Activated CD4-positive, alpha-beta T cell treated with anti-CD3 and anti-CD28 coated beads, Interleukin-10, Interleukin-2, amounts not matched to agents 100 ng/mL and 50 ng/mL, durations not matched to agents 16 hours and 8 hours (primary cell): ENCODE data around the gene ARHGDIG.
"Not testable (repeated sequence)": the region's sequence is repeated elsewhere in the genome, so short reads cannot be mapped to it uniquely, and the experiment has no call there.

Source experiments
- DNase-seq: peaks from one replicate; pipeline ENCODE4 v3.0.0-alpha.2; 2020

Gene ARHGDIG

DNA sequence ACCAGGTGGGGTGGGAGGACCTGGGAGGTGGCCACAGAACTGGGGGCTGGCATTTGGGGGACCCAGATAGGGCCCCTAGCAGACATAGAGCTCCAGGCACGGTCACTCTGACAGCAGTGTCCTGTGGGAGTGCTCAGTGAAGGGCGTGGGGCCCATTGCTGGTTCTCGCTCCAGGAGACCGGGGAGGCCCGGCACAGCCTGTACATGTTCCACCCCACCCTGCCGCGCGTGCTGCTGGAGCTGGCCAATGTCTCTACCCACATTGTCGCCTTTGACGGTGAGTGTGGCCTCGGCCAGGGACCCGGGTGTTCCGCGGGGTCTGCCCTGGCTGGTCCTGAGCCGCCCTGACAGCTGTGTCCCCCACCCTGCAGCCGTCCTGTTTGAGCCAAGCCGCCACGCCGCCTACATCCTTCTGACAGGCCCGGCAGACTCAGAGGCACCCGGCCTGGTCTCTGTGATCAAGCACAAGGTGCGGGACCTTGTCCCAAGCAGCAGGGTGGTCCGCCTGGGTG lies 15.9 kb upstream of the ARHGDIG start:
- DNase-seq = no peak

DNA sequence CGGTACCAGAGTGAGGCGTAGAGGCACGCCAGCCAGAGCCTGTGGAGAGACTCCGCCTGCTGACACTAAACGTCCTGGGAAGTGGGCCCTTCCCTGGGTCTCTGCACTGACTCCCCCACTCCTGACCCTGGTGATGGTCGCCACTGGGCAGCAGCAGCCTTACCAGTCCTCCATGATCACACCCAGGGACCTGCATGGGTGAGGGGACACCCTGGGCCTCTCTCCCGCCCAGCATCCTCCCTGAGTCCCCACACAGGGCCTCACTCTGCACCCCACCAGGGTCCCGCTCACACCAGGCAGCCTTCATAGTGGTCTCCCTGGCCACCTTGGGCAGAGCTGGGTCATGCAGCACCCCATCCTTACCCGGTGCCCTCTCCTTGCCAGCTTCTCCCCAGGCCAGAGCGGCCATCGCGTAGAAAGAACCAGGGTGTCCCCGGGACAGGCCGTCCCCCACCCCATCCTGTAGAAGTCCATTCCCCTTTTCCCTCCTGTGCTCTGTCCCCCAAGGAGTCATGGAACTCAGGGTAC lies 15.3 kb upstream of the ARHGDIG start:
- DNase-seq = no peak

DNA sequence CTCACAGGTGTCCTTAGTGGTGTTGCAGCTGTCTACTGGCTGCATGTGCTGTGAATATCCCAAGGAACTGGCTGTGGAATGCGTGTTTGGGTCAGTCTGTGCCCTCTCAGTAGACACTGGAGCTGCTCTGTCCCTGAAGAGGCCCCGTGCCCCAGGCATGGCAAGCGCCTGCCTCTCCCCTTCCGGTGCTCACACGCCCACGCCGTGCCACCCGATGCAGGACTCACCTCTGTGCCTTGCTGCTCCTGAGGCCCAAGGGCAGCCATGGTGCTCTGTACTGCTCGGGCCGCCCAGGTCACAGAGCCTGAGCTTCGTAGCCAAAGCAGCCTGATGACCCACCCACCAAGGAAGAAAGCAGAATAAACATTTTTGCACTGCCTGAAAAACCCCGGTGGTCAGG lies 14.7 kb upstream of the ARHGDIG start:
- DNase-seq = no peak

DNA sequence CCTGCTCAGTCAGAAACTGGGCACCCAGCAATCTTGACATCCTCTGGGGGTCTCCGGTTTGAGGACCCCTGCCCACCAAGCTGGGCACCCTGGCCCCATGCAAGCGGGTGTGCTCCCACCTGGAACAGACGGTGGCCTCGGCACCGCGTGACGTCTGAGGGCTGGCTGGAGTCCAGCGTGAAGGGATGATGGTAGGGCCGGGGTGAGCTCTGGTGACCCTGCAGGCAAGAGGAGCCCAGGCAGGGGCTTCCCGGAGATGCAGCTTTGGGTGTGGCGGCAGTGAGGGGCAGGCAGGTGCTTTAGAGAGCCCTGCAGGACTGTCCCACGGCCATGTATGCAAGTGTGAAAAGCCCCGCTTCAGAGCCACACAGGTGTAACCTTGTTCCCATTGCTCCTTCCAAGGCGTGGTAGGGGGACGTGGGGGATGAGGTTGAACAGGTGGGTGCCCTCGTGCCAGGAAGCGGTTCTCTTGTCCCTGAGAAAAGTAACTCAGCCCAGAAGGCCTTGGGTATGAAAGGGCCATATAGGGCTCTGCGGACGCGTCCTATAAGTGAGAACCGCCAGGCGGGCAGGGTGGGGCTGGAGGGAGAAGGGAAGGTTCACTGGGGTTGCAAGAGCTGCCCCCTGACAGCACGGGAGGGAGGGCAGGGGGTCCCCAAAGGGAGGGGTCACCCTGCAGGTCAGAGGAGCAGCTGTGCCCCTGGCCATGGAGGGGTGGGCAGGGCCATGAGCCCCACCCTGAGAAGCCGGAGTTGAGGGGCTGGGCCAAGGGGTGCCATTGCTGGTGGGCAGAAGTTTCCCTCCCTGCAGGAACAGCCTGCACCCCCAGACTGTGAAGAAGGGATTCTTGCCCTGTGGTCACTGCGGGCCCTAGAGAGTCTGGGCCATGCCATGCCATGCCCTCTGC lies 13.9 kb upstream of the ARHGDIG start:
- DNase-seq = no peak

DNA sequence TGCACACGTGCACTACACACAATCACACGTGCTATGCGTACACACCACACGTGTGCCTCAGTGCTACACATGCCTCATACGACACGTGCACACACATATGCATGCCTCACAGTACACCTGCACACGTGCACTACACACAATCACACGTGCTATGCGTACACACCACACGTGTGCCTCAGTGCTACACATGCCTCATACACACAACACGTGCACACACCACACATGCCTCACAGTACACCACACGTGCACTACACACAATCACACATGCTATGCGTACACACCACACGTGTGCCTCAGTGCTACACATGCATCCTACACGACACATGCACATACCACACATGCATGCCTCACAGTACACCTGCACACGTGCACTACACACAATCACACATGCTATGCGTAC lies 12.8 kb upstream of the ARHGDIG start:
- not testable (repeated sequence) for DNase-seq

DNA sequence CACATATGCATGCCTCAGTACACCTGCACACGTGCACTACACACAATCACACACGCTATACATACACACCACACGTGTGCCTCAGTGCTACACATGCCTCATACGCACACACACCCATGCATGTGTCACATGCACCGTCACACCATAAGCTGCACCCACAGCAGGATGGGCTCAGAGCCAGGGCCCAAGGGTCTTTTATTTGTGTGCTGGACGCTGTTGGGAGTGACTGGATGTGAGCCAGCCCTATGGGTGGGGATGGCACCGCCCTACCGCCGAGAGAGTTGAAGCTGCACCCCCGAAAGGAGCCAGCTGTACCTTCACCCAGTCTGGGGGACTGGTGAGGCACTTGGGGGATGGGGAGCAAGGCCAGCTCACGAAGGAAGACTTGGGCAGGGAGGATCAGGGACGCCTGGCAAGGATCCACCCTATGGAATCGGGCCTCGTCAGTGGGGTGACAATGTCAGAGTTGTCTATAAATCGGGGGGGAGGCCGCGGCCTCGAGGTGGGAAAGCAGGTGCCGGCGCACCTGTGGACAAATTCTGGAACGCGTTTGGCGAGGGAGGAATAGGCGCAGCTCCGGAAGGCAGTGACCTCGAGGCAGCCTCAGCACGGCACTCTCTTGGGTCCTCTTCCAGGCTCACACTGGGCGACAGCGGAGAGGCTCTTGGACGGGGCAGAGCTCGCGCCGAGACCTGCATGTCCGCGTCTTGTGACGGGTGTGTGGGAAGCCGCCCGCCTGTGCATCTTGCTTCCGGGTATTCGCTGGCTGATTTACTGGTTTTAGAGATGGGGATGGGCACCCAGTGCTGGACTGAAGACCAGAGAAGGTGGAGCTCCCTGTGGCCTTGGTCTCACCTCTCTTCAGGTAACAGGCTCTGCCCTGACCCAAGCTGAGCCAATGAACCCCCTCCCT lies 12.0 kb upstream of the ARHGDIG start:
- DNase-seq = no peak

DNA sequence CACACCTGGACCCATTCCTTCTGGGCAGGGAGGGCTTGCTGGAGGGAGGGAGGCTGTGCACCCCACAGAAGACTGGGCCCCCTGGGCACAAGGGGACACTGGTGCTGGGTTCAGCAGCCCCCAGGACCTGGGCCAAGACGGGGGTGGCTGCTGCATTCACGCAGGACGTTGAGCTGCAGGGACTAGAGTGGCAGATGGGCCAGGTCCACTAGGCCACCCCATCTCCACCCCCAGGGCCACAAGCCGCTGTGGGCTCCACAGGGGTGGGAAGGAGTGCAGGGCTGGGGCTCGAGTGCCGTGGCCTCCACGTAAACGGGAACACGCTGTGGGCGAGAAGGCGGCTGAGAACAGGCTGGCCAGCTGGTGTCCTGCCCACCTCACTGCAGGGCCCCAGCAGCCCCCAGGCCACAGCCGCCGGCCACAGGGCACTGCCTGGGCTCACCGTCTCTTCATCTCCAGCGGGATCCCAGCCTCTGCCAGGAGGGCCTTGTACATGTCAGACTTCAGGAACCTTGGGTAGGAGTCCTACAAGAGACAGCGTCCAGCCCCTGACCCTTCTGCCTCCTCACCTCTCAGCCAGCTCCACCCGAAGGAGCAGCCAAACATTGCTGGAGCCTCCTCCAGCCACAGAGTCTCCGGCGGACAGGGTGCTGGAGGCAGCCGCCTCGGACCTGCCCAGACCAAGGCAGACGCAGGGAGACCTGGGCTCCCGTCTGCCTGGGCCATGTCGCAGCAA lies 11.2 kb upstream of the ARHGDIG start:
- no peak for DNase-seq

DNA sequence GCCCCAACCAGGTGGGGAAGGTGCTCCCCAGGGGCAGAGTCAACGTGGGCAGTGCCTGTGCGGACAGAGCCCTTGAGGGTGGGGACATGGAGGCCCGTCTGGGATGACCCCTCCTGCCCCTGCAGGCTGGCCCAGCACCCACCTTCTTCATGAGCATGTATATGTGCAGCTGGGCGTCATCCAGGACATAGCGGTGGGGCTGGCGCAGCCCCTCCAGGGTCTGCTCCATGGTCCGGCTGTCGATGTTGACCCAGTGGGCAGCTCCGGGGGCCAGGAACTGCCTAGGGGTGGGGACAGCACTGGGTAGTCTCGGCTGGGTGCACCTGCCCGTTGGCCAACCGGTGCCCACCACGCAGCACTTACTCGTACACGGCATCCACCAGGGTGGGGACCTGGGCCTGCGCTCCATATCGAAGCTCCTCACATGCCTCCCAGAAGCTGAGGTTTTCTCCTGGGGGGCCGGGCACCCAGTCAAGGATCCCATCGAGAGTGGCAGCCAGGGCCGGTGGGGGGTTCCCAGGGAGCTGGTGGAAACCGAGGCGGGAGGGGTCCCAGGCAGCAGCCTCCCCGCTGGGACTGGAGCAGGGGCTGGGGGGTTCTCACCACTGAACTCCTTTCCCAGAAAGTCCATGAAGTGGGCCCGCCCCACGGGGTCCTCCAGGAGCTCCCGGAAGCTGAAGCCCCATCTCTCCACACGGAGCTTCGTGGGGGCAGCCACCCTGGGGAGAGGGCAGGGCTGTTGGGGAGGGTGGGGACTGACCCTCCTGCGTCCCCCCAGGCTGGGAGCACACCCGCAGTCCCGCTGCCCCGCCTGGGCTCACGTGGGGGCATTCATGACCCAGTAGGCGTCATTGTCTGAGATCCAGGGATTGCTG lies 9.8 kb upstream of the ARHGDIG start:
- DNase-seq = no peak

DNA sequence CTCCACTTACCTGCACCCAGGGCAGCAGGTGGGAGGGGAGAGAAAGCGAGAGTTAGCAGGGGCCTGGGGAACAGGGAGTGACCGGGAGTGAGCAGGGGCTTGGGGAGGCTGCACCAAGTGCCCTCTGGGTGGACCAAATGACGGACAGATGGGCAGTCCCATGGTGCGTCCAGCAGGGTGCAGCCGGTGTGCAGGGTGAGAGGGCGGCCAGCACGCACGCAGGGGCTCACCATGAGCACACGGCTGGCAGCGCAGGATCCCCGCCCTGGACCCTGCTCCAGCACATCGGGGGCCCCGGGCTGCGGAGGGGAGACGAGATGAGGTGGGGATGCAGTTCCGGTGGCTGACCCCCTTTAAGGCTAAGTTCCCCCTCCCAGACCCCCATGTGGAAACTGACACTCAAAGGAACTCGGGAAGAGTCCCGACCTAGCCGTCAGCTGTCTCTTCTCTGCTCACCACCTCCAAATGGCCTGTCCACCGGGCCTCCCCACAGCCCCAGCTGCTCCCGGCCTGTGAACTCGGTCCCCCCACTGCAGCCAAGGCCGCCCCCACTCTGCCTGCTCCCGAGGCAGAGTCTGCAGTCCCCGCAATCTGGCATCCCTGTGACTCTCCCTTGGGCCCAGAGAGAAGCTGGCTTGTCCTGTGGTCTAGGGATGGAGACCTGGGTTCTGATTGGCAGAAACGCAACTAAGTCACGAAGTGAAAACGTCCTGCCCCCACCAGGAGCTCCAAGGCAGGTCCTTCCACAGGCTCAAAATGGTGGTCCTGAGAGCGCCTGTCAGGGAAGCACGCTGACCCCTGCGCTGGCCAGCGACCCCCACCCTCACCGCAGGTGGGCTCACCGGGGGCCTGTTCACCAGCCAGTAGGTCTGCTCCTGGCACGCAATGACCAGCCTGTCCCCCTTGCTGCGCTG lies 7.5 kb upstream of the ARHGDIG start:
- DNase-seq = no peak

DNA sequence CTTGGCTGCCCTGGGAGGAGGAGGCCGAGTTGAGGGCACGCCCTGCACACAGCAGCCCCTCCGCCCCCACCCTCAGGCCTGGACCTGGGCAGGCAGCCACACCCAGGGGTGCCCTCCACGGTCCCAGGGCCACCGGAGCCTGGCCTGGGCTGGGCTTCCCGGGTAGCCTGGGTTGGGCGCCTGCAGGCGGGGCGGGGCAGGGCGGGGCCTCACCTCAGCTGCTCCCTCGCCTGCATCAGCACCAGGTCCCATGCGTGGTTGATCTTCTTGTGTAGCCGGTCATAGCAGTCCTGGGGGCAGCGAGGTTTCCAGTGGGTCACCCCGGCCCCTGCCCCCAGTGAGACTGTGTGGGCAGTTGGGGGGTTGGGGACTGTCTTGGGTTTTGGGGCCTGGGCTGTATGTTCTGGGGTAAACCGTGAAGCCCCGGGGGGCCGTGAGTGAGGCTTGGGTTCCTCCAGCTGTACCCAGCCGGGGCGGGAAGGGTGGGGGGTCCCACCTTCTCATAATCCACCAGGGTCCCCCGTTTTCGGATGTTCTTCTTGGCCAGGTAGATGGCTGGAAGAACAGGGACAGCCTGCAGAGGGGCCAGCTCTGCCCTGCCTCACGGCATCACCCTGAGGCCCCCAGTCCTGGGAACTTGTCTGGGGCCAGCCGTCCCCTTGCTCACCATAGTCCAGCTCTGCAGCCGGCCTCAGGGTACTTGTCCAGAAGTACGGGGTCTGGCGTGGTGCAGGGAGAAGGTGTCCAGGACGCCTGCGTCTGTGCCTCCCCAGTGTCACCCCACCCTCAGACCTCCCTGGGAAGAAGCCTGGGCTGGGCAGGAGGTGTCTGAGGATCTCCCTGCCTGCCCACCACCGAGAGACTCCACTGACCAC lies 6.6 kb upstream of the ARHGDIG start:
- DNase-seq = no peak

DNA sequence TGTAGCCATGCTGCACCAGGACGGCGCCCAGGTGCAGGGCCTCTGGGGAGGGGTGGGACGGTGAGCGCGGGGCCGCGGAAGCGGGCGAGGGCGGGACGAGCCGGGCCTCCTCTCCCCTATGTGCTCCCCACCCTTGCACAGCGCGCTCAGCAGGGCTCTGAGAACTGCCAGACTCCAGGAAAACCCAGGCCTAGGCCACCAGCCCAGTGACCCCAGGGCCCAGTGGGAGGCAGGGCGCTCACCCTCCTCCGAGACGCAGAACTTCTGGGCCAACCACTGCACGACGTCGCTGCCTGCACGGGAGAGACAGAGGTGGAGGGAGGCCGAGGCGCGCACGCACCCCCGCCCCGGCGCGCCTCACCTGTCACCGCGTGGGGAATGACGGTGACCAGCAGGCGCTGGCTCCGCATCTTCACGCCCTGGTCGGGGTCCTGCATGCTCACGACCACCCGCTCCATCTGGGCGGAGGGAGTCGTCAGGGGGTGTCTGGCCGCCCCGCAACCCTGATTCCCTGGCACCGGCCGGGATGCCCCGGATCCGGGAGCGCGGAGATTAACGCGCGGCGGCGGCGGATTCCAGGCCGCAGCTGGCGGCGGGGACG lies 5.2 kb upstream of the ARHGDIG start:
- DNase-seq = peak; percentile 8

DNA sequence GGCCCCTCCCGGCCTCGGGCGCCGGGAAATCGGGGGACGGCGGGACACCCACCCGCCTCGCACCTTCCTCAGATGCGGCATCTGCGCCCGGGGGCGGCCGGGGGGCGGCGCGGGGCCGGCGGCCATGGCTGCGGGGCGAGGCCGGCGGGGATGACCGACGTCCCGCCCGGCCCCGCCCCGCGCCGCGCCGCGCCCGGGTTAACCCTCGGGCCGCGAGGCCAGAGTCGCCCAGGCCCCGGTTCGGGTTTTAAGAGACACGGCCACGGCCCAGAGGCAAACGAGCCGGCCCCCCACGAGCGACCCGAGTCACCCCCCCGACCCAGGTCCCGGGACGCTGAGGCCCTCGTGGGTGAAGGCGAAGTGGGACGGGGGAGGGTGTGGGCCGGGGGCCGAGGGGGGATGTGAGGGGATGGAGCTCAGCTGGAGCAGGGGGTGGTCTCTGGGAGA lies 4.6 kb upstream of the ARHGDIG start, which contains the start of gene RGS11:
RGS11 (minus strand) TSS at position 159 of the 447 bp plus-strand sequence; CDS start at position 126, 33 bp downstream.
- no peak for DNase-seq

DNA sequence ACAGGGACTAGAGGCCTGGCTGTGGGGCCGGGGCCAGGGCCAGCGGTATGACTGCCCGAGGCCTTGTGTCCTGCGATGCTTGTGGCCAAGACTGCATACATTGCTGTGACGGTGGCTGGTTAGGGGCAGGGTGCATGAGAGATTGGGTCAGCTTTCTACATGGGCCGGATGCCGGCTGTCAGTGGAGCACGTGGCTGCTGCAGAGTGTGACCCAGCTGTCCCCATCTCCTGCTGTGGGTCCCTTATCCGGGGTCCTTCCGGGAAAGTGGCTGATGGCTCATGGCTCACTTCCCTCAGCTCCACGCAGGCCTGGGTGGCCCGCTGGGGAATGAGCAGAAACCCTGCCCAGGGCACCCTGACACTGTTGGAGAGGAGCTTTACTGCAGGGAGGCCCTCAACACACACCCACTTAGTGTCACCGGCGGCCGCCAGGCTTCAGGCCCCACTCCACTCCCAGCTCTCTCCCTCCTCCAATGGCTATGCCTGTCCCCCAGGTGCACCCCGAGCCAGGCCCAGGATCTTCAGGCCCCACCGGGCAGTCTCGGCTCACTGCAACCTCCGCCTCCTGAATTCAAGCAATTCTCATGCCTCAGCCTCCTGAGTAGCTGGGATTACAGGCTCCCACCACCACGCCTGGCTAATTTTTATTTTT lies 3.8 kb upstream of the ARHGDIG start:
- no peak for DNase-seq

DNA sequence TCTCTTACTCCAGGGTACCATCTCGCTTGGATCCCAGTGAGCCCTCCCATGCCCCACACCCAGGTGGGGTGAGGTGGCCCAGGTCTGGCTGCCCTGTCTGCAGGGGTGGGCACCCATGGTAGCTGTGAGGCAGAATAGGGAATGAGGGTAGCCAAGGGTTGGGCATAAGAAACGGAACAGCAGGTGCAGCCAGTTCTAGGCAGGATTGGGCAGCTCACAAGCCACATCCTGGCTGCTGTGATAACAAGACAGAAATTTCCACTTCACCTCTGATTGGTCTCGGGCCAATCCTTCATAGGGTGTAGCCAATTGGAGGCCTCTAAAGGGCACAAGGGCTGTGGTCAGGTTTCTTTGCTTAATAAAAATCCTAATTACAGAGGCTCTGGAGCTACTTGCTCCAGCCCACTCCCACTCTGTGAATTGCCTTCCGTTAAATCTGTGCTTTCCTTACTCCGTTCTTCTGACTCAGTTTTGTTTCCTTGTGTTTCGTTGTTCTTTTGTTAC lies 1.5 kb upstream of the ARHGDIG start:
- DNase-seq = peak; percentile 55

DNA sequence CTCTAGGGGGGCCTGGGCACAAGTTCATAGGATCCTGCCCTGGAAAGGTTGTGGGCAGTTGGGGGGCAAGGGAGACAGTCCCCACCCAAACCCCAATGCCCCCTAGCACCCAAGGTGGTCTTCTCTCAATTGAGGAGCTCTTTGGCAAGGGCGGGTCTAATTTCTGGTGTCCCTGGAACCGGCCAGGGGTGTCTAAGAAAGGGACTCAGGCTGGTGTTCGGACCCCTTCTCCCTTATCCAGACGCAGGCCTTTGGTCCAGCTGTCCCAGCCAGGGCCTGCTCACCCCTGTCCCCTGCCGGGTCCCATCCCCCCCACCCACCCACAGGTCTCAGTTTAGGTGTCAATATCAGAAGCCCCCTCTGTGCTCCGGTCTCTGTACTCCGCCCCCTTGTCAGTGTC lies 860 bp upstream of the ARHGDIG start:
- no peak for DNase-seq

DNA sequence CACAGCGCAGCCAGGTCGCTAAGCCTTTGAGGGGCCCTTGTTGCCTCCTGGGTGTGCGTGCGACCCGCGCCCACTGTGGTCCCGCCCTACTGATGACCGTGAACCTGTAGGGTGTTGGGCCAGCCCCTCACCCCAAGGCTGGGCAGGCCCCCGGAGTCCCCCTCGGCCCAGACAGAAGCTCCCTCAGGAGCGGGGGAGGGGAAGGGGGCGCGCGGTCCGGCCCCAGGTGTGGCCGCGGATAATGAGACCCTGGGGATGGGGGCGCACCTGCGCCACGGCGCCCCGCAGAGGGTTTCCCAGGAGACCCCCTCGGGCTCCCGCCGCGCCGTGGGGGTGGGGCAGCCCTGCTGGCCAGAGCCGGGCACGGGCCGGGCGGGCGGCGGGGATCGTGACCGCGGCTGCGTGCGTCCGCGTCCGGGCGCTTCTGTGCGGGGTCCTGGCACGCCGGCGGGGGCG lies 358 bp upstream of the ARHGDIG start:
- DNase-seq = no peak

DNA sequence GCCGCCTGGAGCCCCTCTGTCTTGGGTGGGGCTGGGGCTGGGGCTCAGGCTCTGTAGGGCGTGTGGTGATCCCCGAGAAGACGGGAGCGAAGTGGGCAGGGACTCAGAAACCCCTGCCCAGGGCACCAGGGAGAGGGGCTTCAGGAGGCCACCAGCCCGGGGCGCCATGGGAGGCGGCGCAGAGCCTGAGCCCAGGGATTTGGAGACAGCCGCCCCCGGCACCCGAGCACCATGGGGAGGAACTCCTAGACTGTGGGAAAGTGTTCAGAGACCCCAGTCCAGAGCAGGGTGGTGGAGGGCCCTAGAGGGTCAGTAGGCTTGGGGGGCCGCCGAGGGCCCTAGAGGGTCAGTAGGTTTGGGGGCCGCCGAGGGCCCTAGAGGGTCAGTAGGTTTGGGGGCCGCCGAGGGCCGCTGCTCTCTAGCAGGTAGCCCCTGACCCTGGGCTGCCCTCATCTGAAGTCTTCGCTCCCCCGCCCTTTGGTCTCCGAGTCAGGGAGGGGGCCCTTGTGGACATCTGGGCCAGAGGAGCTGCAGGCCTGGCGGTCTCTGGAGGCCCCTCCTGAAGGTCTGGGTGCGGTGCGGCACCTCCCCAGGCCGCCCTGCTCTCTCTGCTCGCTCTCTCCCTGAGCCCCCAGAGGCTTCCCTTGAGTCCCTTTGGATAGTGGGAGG lies 734 bp downstream of the ARHGDIG start:
- DNase-seq = no peak
